T-helper 2 cell treated with Interferon-gamma antibody and Interleukin-4, amounts not matched to agents 100 ng/mL and 5 ng/mL, for 36 hours (primary cell): Measurements from ENCODE around the gene OSBP. TPM values are rescaled to one million over a fixed set of nuclear protein-coding genes. Genes with fewer than 3 reads are reported as not detected.

Experiments used
- intact Hi-C: fragments of 100-400 bp; cut with micrococcal nuclease; formaldehyde crosslinking; loops from one replicate; pipeline ENCODE4 v1.15.1; 2023
- total RNA-seq: library from RNA; stranded (reverse); gene quantifications from 2 replicates; pipeline ENCODE4 v1.2.3, GENCODE V29; 2022

The OSBP gene
- total RNA-seq, 1 donor from 2014 or later = 40.3 TPM

GRCh38 chr11:59607703-59608454 lies 7.7 kb downstream of the OSBP start:
- intact Hi-C loops = no loop called here

GRCh38 chr11:59602432-59602831 lies 13.1 kb downstream of the OSBP start:
- intact Hi-C loops = no loop called here

DNA sequence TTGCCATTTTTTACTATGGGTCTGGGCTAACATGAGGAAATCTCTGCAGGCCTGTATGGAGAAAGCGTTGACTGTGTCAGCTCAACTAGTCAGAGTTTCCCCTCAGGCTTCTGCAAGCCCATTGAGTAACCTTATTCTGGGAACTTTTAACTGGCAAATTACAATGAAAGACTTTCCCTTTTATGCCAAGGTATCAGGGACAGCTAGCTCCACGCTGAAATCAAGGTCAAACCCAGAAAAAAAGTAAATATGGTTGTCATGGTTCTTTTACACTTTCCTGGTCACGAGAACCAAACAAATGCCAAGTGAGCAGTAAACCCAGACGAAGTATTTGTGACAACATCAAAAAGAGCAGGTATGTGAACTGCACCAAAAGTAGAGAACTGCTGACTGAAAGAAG lies 13.8 kb downstream of the OSBP start:
- intact Hi-C loops = no loop called here

- intact Hi-C loops = no loop called here
Measured at GRCh38 chr11:59600636-59601035, 14.9 kb downstream of the OSBP start.

DNA sequence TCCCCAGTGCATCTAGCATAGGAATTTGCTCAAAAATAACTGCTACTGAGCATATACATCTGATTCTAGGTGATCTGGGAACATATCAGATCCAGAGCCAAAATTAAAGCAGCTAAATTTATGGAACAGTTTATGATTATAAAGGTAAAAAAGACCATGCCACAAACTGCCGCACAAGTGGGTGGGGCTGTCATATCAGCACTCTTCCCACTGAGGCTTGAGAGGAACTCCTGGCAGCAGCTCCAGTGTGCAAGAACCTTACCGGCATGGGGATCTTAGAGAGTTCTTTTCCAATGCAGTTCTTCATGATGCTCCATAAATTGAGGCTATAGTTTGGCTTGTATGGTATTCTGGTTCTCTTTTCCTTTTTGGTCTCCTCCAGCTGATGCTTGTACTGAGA lies 15.3 kb downstream of the OSBP start:
- intact Hi-C loops = no loop called here

DNA sequence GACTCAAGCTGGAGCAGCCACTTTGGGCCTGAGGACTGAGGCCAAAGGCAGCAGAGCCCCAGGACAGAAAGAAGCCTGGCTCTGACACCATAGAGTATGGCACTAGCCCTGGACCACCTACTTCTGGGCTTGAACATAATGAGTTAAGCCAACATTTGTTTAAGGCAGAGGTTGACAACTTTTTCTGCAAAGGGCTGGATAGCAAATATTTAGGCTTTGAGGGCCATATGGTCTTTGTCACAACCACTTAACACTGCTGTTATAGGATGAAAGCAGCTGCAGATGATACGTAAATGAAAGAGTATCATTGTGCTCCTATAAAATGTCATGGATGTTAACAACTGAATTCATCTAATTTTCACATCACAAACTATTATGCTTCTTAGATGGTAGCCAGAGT lies 16.6 kb downstream of the OSBP start:
- intact Hi-C loops = no loop called here

GRCh38 chr11:59584294-59584693 lies 31.3 kb downstream of the OSBP start:
- intact Hi-C loops = no loop called here

DNA sequence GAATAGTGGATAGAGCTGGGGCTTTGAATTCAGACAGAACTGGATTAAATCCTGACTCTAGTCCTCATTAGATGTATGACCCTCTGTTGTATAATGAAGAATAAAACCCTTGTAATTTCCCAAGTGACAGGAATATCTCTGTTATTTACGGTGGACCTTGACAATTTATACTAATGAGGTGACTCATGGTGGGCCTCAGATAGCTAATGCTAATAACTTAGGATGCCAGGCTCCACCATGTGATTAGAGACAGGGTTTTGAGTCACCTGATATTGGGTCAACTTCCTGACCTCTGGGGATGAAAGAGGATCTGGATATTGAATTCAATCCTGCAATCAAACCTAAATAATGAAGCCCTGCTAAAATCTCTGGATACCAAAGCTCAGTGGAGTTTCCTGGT lies 33.6 kb downstream of the OSBP start:
- intact Hi-C loops = no loop called here

DNA sequence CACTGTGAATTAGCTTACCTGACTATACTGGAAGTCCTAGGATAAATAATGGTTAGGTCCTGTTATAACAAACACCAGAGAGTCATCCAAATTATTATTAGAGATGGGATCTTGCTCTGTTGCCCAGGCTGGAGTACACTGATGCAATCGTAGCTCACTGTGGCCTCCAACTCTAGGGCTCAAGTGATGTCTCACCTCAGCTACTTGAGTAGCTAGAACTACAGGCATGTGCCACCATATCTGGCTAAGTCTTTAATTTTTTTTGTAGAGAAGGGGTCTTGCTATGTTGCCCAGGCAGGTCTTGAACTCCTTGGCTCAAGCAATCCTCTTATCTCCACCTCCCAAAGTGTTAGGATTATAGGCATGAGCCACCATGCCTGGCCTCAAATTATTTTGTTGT lies 37.2 kb downstream of the OSBP start:
- intact Hi-C loops = no loop called here

- intact Hi-C loops = no loop called here
Measured at GRCh38 chr11:59575505-59575904, 40.1 kb downstream of the OSBP start.

DNA sequence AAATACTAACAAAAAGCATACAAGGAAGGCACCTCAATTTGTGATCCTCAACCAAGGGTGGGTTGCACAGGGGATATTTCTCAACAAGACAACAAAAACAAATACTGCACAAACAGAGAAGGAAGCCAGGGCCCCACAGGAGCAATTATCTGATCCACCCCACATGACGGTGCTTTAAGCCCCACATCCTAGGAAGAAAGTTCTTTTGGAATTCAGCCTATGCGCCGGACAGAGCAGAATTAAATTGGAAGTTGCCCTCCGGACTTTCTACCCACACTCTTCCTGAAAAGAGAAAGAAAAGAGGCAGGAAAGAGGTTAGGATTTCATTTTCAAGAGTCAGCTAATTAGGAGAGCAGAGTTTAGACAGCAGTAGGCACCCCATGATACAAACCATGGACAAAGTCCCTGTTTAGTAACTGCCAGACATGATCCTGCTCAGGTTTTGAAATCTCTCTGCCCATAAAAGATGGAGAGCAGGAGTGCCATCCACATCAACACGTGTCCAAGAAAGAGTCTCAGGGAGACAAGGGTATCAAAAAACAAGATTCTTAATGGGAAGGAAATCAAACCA lies 40.6 kb downstream of the OSBP start:
- intact Hi-C loops = no loop called here

DNA sequence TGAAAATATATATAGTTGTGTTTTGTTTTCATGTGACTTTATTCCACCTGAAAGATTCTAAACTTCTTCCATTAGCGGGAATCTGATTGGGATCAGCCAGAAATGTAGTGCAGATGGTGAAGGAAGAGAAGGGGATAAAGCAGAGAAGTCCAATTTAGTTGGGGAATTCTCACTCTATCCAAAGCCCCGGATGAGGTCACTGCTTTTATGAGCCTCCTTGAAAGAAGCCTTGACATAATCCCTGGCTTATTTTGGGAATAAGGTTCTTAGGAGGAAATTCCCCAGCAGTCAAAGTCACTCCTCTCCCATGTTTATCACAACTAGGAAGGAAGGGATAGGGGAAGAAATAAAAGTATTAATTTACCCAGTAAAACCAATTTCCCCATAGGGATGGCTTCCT lies 41.1 kb downstream of the OSBP start:
- intact Hi-C loops = no loop called here

DNA sequence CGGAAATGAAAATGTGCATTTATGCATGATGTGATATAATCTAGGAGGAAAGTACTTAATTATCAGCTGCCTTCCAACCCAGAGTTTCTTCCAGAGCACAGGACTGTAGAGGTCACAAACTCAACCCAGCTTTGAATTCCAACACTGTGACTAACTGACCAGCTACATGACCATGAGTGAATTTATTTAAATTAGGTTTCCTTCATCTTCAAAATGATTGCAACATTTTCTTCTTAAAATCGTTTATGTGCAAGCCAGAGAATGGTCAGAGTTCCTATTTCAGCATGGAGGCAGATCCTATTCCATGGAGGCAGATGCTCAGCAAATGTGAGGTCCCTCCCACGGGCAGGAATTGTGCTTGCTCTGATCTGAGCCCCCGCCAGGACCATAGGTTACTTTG lies 42.4 kb downstream of the OSBP start:
- intact Hi-C loops = no loop called here

DNA sequence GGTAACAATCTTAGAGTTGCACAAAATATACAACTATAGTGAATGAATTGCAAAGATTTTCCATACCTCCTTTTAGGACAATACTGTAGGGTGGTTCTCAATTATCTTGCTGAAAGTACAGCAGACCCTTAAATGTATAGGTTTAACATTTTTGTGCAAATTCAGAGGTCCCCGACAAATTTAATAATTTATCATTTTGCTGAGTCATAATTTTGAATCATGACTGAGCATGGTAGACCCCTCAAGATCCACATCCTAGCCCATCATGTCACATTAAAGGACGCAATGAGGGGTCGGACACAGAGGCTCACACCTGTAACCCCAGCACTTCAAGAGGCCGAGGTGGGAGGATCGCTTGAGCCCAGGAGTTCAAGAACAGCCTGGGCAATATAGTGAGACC lies 43.5 kb downstream of the OSBP start:
- intact Hi-C loops = no loop called here

GRCh38 chr11:59562292-59562691 lies 53.3 kb downstream of the OSBP start:
- intact Hi-C loops = loop anchor here (10.0 kb wide), 2 partner anchors 417 to 457 kb away; partner anchors contain the start of genes FAM111A and FAM111B

- intact Hi-C loops = loop anchor here (1.0 to 10.0 kb wide), 5 partner anchors 11 to 982 kb away; partner anchors contain the start of genes FAM111A, FAM111B, OSBP and ZFP91
Measured at GRCh38 chr11:59560702-59561473, 54.7 kb downstream of the OSBP start.

DNA sequence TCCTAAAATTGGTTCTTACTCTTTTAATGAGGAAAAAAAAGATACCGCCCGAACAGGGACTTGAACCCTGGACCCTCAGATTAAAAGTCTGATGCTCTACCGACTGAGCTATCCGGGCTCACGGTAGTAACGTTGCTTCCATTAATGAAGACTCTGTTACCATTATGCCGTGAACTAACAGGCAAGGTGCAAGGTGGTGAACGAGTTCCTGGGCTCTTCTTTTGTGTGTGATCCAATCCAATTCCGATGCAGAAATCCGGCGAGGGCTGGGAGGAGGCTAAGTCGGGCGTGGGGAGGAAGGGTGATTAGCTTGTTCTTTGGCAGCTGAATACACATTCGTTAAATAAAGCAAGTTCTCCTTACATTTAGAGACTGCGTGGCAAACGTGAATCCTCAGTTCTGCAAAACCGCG lies 55.3 kb downstream of the OSBP start:
- intact Hi-C loops = loop anchor here (1.0 to 10.0 kb wide), 4 partner anchors 10 to 981 kb away; partner anchors contain the start of genes FAM111A, FAM111B and ZFP91

GRCh38 chr11:59559886-59560285 lies 55.7 kb downstream of the OSBP start:
- intact Hi-C loops = loop anchor here (1.0 to 10.0 kb wide), 5 partner anchors 10 to 981 kb away; partner anchors contain the start of genes DTX4, FAM111A, FAM111B and ZFP91

DNA sequence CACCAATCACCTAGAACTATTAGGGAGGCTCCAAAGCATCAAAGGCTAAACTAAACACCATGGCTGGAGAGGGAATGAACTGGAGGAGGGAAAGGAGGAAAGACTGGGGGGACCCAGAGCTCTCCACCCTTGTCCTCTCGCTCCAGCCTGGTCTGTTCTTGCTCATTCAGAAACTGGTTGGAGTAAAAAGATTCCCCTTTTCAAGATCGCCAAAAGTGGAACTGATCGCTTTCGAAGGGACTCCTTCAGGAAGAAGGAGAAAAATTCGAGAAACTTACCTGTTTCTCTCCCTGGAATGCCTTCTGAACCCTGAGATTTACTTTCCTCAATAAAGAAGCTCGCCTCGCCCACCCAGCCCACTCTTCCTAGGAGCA lies 57.3 kb downstream of the OSBP start:
- intact Hi-C loops = loop anchor here (10.0 kb wide), 1 partner anchor 383 kb away; the partner anchor contains the start of gene DTX4

- intact Hi-C loops = loop anchor here (1.0 to 10.0 kb wide), 2 partner anchors 9 to 382 kb away; partner anchors contain the start of gene DTX4
Measured at GRCh38 chr11:59556917-59557348, 58.6 kb downstream of the OSBP start.

DNA sequence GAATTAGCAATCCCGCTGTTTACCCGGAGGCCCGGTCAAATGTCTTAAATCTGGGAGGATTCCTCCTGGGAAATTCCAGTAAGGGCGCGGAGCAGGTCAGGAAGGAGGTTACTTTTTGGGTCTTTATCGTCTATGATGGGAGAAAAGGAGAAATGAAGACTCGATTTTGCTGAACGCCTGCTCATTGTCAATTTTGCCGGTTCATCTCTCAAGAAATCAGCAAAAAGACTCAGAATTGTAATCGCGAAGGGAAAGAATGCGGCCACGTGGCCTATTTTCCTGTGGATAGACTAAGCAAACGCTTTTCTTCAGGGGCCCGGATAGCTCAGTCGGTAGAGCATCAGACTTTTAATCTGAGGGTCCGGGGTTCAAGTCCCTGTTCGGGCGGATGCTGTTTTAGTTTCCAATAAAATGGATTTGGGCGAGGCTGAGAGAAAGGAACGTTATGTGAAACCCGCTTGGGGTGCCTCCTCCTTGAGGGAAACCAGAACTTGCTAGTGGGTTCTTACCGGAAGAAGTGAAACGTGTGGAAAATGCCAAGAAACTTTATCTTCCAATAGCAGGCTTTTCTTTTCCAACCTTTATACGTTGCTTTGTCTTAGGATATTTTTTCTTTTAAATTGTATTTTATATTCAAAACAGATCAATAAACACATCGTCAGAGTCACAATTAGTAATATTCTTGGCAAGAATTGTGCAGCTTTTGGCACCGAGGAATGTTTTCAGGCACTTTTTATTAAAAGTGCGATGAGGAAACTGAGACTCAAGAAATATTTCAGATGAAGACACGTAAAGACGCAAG lies 59.3 kb downstream of the OSBP start:
- intact Hi-C loops = loop anchor here (10.0 kb wide), 1 partner anchor 382 kb away; the partner anchor contains the start of gene DTX4
